Esophagus squamous epithelium (tissue), 5 donors: ENCODE data around the gene MAN2A2. TPM values are rescaled to one million over a fixed set of nuclear protein-coding genes. Genes with fewer than 3 reads are reported as not detected.

Experiments
- DNase-seq: peaks from one replicate; lab custom pipeline; 2025; lab: John Stamatoyannopoulos, UW
- H3K27ac ChIP-seq, 4 donors: fragments of 200-600 bp; sonication (generic); one replicate each; pipeline ENCODE4 v1.5.1; 2016 to 2019; ENCODE audit warnings: mild to moderate bottlenecking in 1 of 4
- H3K27me3 ChIP-seq, 4 donors: fragments of 200-600 bp; sonication (generic); 1 replicate in 3 of 4; 2 replicates in 1 of 4; pipeline versions ENCODE4 v1.5.1 to v1.6.0; 2017 to 2021; ENCODE audit warnings: antibody characterized with exemption in 1 of 4
- H3K36me3 ChIP-seq, 3 donors: fragments of 200-600 bp; sonication (generic); one replicate each; pipeline ENCODE4 v1.5.1; 2016 to 2019
- H3K4me1 ChIP-seq, 3 donors: fragments of 200-600 bp; sonication (generic); one replicate each; pipeline ENCODE4 v1.5.1; 2017 to 2019
- H3K4me3 ChIP-seq, 4 donors: fragments of 200-600 bp; sonication (generic); 1 replicate in 3 of 4; 2 replicates in 1 of 4; pipeline ENCODE4 v1.5.1; 2016 to 2019; ENCODE audit warnings: mild to moderate bottlenecking in 2 of 4, moderate library complexity in 1 of 4
- H3K9me3 ChIP-seq, 3 donors: fragments of 200-600 bp; sonication (generic); one replicate each; pipeline ENCODE4 v1.5.1; 2016 to 2019
- POLR2A ChIP-seq, 4 donors: fragments of 450-650 bp; IDR thresholded peaks; one replicate each; pipeline ENCODE4 v1.6.1; 2017; ENCODE audit warnings: antibody characterized with exemption in 4 of 4, mild to moderate bottlenecking in 4 of 4, moderate library complexity in 3 of 4
- WGBS, 2 donors: methylation state at CpG; one replicate each; pipeline ENCODE4 v1.1.5; 2018; 5-methylcytosine and 5-hydroxymethylcytosine counted together
- intact Hi-C: fragments of 100-400 bp; cut with DNase I; formaldehyde crosslinking; loops from one replicate; pipeline ENCODE4 v1.15.0; 2022
- total RNA-seq, 4 donors: library from RNA; depleted of rRNA; stranded (reverse); fragments of >200 nt; gene quantifications; one replicate each; pipeline ENCODE4 v1.1.0, GENCODE V29; 2016
- TF ChIP-seq, protein P1 (sequence below), 6 experiments: fragments of 450-650 bp in 4 of 6; fragments of 200-600 bp in 2 of 6; sonication (generic) in 2 of 6; IDR thresholded peaks; one replicate each; pipeline ENCODE4 v1.5.1; 2016 to 2019; ENCODE audit warnings: antibody characterized with exemption in 6 of 6, mild to moderate bottlenecking in 4 of 6, moderate library complexity in 4 of 6
- donor health status: DM: yes; HTN: yes; CAD: no.

The MAN2A2 gene
- 10 to 100 TPM in 3 of 4 donors, 1 to 10 TPM in 1; 9.9 to 25.2 (median 12.1) TPM for total RNA-seq

- Histone ChIP-seq H3K9me3 (no peaks in the 10 kb centered on the region), H3K27ac (peak within 1 kb of the TSS; percentile 90 to 97 (median 92)), H3K36me3 (peaks cover 11 to 33% (median 27%) of the 10 kb centered on the region in 3 donors), H3K4me3 (peak within 1 kb of the TSS; percentile 74 to 99 (median 88)), H3K4me1 (peaks cover 14 to 34% (median 14%) of the 10 kb centered on the region in 3 donors), H3K27me3 (no peaks in the 10 kb centered on the region)
- TF ChIP-seq, protein P1, sequence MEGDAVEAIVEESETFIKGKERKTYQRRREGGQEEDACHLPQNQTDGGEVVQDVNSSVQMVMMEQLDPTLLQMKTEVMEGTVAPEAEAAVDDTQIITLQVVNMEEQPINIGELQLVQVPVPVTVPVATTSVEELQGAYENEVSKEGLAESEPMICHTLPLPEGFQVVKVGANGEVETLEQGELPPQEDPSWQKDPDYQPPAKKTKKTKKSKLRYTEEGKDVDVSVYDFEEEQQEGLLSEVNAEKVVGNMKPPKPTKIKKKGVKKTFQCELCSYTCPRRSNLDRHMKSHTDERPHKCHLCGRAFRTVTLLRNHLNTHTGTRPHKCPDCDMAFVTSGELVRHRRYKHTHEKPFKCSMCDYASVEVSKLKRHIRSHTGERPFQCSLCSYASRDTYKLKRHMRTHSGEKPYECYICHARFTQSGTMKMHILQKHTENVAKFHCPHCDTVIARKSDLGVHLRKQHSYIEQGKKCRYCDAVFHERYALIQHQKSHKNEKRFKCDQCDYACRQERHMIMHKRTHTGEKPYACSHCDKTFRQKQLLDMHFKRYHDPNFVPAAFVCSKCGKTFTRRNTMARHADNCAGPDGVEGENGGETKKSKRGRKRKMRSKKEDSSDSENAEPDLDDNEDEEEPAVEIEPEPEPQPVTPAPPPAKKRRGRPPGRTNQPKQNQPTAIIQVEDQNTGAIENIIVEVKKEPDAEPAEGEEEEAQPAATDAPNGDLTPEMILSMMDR (IDR thresholded peaks at IDR 0.05): no peak
- peak in 1 of 4 donors; percentile 52 for TF ChIP-seq POLR2A (IDR thresholded peaks at IDR 0.05)
- intact Hi-C loops: no loop called here
- WGBS, 2 donors: 0% methylated on average over 11 to 13 of the region's 81 CpGs
- no peak for DNase-seq
Observed at GRCh38 chr15:90902840-90903732, at the start of gene MAN2A2. Gene MAN2A2, plus strand, starts transcription at chr15:90903302. Its CDS starts 906 bp downstream, at chr15:90904208.

DNA sequence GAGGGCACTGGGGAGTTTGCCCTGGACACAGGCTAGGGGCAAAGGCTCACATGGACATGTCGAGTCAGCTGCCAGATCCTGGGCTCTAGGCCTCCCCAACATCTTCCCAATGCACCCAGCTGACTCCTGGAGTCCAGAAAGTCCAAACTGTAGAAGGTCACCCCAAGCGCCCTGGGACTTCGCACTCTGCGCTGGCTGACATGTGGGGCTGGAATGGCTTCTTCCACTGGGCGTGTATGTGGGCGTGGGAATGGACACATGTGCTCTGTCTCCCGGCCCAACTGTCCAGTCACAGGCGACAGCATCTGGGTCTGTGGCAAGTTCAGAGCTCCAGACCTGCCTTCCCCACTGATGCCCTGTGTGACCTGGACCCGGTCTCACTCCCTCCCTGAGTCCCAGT is 48.0 kb upstream of the MAN2A2 start:
- intact Hi-C loops: no loop called here
- no peak overlapping the region for H3K4me3 ChIP-seq
- no peak for DNase-seq
- TF ChIP-seq, protein P1 (IDR thresholded peaks at IDR 0.05): no peak
- TF ChIP-seq POLR2A (IDR thresholded peaks at IDR 0.05): no peak
- H3K36me3 ChIP-seq: no peaks in the 10 kb centered on the region
- H3K27me3 ChIP-seq: peaks cover 0 to 49% (median 0%) of the 10 kb centered on the region in 4 donors
- H3K9me3 ChIP-seq: no peaks in the 10 kb centered on the region
- peaks cover 0 to 1% (median 0%) of the 10 kb centered on the region in 3 donors for H3K4me1 ChIP-seq
- 90 to 91% methylated on average over 6 to 8 of the region's 9 CpGs for WGBS, 2 donors
- peak overlapping the region in 1 of 4 donors; percentile 9 for H3K27ac ChIP-seq

GRCh38 chr15:90857337-90857736 is 45.8 kb upstream of the MAN2A2 start:
- peaks cover 4 to 18% (median 5%) of the 10 kb centered on the region in 3 donors for H3K4me1 ChIP-seq
- TF ChIP-seq, protein P1 (IDR thresholded peaks at IDR 0.05): no peak
- no peak for TF ChIP-seq POLR2A (IDR thresholded peaks at IDR 0.05)
- DNase-seq: no peak
- H3K9me3 ChIP-seq: no peaks in the 10 kb centered on the region
- WGBS, 2 donors: 78 to 80% methylated on average over 7 to 8 of the region's 8 CpGs
- H3K27ac ChIP-seq: no peak overlapping the region
- intact Hi-C loops: no loop called here
- no peaks in the 10 kb centered on the region for H3K36me3 ChIP-seq
- no peak overlapping the region for H3K4me3 ChIP-seq
- H3K27me3 ChIP-seq: peaks cover 0 to 47% (median 0%) of the 10 kb centered on the region in 4 donors

GRCh38 chr15:90857883-90858443 is 45.1 kb upstream of the MAN2A2 start:
- 68 to 78% methylated on average over 8 of the region's 8 CpGs for WGBS, 2 donors
- no peak for DNase-seq
- H3K4me1 ChIP-seq: peaks cover 4 to 22% (median 7%) of the 10 kb centered on the region in 3 donors
- no peak overlapping the region for H3K4me3 ChIP-seq
- no peak for TF ChIP-seq POLR2A (IDR thresholded peaks at IDR 0.05)
- TF ChIP-seq, protein P1 (IDR thresholded peaks at IDR 0.05): no peak
- H3K36me3 ChIP-seq: no peaks in the 10 kb centered on the region
- H3K9me3 ChIP-seq: no peaks in the 10 kb centered on the region
- no peak overlapping the region for H3K27ac ChIP-seq
- intact Hi-C loops: no loop called here
- peaks cover 0 to 47% (median 0%) of the 10 kb centered on the region in 4 donors for H3K27me3 ChIP-seq
